ENCODE data around the gene HMCN2.

HMCN2 gene

GRCh38 chr9:130476151-130476730 is 210.7 kb downstream of the HMCN2 start:
- no peak for DNase-seq (ENCODE audit: low read depth)
- H3K4me3 ChIP-seq (ENCODE audit: low read length): no peak overlapping the region
- no peak for TF ChIP-seq CTCF (IDR thresholded peaks at IDR 0.05; ENCODE audit: insufficient read depth, low read depth, low read length, missing control alignments)

DNA sequence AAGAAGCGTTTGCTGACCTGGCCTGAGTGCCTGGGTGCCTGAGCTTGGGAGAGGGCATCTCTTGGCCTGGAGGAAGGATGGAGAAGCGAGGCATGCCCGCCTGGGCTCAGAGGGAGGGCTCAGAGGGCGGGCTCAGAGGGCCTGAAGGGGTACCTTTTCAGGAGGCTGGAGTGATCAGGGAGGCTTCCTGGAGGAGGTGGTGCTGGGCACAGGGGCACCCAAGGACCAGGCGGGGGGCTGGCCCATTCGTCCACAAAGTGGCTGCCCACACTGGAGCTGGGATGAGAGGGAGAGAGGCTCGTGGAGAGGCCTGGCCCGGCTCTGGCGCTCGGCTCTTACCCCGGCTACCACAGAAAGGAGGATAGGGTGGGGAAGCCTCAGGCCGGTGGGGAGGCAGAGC is 212.0 kb downstream of the HMCN2 start:
- no peak for DNase-seq (ENCODE audit: low read depth)
- no peak for TF ChIP-seq CTCF (IDR thresholded peaks at IDR 0.05; ENCODE audit: insufficient read depth, low read depth, low read length, missing control alignments)
- no peak overlapping the region for H3K4me3 ChIP-seq (ENCODE audit: low read length)

DNA sequence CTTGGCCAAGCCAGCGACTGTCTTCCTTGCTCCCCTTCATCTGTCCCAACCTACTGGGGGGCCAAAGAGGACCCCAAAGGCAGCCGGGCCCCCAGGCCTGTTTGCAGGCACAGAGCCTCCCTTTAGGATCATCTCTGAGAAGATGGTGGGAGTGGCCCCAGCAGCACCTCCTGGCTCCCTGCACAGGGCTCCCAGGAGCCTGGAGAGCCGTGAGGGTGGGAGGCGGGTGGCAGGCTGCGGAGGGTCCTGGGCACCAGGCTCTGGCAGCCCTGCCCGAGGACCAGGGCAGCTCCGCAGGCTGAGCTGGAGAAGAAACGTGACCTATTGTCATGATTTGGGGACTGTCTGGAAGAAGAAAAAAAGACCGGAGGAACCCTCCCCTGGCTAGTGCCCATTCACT is 212.6 kb downstream of the HMCN2 start:
- no peak for DNase-seq (ENCODE audit: low read depth)
- TF ChIP-seq CTCF (IDR thresholded peaks at IDR 0.05; ENCODE audit: insufficient read depth, low read depth, low read length, missing control alignments): no peak
- no peak overlapping the region for H3K4me3 ChIP-seq (ENCODE audit: low read length)

DNA sequence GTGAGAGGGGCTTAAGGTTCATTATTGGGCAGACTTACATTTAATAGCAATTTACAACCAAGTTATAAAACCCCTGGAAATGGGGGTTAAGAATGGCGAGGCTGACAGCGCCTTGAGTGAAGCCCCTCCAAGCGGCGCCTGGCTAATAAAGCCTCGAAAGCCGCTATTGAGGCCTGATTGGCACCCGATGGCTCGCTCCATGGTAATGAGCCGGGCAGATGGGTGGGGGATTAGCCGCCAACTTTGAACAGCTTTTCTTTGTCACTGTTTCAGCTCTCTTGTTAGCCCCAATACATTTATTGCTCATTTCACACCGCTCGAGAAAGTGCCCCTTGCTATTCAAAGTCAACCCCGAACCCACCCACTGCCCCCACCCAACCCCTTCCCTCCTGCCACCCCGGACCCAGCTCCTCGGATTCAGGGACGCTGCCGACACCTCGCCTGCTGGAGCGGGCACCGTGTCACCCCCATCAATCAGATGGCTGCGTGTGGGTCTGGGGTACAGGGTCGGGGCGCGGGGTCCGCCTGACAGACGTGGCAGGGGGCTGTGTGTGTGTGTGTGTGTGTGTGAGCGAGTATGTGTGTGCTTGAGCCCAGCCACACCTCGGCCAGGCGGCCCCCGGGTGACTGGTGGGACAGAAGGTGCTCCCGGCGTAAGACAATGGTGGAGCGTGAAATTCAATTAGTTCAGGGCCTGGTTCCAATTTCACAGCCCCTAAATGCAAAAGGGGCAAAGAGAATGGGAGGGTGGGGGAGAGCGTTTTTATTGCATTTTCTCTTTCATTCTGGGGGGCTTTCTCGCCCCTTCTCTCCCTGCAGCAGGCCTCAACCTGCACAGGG is 213.4 kb downstream of the HMCN2 start:
- TF ChIP-seq CTCF (IDR thresholded peaks at IDR 0.05; ENCODE audit: insufficient read depth, low read depth, low read length, missing control alignments): no peak
- no peak overlapping the region for H3K4me3 ChIP-seq (ENCODE audit: low read length)
- no peak for DNase-seq (ENCODE audit: low read depth)

DNA sequence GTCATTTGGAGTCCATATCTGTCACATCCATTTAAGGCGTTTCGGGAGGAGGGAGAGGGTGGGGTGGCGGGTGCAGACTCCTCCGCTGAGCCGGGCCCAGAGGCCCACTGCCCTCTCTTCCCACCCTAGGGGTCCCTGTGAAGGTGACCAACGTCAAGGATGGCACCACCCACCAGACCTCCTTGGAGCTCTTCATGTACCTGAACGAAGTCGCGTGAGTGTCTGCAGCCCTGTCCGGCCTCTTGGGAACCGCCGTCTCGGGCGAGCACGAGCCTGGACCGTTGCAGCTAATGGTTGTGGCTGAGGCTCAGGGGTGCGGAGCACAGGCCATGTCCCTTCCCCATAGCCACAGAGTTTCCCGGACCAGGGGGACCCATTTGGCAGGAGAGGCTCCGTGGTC is 214.0 kb downstream of the HMCN2 start:
- no peak for DNase-seq (ENCODE audit: low read depth)
- H3K4me3 ChIP-seq (ENCODE audit: low read length): no peak overlapping the region
- no peak for TF ChIP-seq CTCF (IDR thresholded peaks at IDR 0.05; ENCODE audit: insufficient read depth, low read depth, low read length, missing control alignments)

- no peak for TF ChIP-seq CTCF (IDR thresholded peaks at IDR 0.05; ENCODE audit: insufficient read depth, low read depth, low read length, missing control alignments)
- DNase-seq (ENCODE audit: low read depth): no peak
- H3K4me3 ChIP-seq (ENCODE audit: low read length): no peak overlapping the region
These were observed 215.1 kb downstream of the HMCN2 start for GRCh38 chr9:130480673-130481072.

All from epithelial cell of esophagus (primary cell).